NCI-H1048 (cell line): ENCODE data around the gene MUC3A.

Experiments used
- DNase-seq: peaks from one replicate; lab custom pipeline; 2025; lab: John Stamatoyannopoulos, UW

MUC3A gene

DNA sequence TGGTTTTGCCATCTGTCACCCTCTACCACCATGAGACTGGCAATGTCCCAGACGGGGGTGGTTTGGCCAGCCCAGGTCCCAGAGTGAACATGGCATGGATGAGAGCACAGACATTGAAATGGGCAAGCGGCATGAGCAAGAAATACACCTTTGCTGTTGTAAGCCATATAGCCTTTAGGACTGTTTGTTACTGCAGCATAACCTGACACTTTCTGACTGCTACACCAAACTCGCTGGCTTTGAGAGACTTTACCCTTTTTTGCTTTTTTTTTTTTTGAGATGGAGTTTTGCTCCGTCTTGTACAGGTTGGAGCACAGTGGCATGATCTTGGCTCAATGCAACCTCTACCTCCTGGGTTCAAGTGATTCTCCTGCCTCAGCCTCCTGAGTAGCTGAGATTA is 5.2 kb upstream of the MUC3A start:
- DNase-seq, result no peak

DNA sequence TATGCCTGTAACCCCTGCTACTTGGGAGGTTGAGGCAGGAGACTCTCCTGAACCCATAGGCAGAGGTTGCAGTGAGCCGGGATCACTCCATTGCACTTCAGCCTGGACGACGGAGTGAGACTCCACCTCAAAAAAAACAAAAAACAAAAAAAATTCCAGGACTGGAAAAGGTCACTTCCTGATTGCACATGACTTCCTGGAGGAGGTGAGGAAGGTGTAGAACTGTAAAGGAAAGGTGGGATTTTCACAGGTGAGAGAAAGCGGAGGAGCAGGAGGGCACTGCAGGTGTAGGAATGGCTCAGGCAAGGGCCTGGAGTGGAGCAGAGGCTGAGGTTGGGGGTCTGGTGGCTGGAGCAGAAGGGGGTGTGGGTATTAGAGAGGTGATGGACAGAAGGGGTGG is 3.2 kb upstream of the MUC3A start:
- no peak for DNase-seq

DNA sequence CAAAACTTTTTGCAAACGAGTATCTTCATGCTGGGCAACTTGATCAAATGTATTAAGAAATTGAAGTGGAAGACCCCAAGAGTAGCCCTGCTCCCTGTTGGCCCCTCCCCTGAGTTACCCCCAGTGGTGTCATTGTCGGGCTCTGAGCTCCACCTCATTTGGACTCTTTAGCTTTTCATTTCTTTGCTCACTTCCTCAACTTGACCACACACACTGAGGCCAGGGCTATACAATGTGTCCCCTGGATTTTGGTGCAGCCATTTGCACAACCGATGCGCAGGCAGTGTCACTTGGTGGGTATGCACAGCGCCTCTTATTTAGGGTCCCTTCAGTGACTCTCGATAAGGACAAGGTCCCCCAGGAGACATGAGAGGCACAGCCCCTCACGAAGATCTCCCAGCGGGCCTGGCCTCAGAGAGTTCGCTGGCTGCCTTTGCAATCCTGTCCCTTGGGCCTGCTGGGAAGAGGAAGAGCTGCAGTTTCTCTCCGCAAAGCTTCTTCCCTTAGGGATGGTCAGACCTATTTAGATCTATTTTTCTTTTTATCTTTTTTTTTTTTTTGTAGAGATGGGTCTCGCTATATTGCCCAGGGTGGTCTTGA is 2.5 kb upstream of the MUC3A start:
- DNase-seq, result no peak

DNA sequence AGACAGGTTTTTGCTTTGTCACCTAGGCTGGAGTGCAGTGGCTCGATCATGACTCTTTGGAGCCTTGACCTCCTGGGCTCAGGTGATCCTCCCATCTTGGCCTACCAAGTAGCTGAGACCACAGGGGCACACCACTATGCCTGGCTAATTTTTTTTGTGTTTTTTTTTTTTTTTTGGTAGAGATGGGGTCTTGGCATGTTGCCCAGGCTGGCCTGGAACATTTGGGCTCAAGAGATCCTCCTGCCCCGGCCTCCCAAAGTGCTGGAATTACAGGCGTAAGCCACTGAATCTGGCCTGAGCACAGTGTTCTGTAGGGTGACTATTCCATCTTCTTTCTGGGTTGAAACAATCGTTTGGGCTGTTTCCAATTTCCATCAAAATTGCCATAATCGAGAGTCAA is 1.5 kb upstream of the MUC3A start:
- no peak for DNase-seq

DNA sequence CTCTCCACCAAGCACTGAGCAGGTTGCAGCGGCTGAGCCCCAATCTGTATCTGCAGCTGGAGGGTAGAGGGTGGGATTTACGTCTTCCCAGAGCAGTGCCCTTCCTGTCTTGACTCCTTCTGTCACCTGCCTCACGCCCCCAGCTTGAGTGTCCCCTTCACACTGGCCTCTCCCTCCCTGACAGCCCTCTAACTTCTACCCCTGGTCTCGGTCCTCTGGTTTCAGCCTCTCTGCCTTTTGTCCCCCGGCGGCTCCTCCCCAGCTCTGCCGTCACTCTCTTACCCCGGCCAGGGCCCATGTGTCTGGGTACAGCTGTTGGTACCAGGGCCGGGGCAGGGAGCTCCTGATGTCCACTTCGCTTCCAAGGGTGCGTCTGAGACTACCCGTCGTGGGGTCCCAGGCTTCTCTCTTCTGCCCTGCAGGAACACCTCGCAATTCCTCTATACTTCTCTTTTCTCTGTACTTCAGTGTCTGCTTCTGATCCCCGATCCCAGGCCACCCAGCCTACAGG is 654 bp downstream of the MUC3A start:
- no peak for DNase-seq

DNA sequence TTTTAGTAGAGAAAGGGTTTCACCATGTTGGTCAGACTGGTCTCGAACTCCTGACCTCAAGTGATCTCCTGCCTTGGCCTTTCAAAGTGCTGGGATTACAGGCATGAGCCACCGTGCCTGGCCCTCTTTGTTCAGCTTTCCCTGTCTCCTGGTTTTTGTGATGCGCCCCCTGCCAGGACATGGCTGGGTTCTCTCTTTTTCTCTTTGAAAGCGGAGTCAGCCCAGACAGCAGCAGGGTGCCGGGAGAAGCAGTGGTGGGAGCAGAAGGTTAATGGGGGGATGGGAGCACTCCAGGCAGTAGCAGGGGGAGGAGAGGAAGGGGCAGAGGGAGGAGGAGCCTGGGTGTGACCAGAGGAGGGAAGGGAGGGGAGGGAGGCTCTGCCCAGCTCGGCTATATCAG is 1.8 kb downstream of the MUC3A start:
- no peak for DNase-seq

DNA sequence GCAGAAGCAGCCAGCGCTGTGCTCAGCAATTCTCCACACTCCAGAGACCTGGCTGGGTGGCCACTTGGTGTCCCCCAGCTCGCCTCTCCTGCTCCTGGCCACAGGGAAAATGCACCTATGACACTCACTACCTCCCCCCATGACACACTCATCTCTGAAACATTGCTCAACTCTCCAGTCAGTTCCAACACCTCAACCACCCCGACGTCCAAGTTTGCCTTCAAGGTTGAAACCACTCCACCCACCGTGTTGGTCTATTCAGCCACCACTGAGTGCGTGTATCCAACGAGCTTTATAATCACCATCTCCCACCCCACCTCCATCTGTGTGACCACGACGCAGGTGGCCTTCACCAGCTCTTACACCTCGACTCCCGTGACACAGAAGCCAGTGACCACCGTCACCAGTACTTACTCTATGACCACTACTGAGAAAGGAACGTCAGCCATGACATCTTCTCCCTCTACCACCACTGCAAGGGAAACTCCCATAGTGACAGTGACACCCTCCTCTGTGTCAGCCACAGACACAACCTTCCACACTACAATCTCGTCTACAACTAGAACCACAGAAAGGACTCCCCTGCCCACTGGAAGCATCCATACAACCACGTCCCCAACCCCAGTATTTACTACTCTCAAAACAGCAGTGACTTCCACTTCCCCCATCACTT is 2.7 kb downstream of the MUC3A start:
- DNase-seq, result no peak

DNA sequence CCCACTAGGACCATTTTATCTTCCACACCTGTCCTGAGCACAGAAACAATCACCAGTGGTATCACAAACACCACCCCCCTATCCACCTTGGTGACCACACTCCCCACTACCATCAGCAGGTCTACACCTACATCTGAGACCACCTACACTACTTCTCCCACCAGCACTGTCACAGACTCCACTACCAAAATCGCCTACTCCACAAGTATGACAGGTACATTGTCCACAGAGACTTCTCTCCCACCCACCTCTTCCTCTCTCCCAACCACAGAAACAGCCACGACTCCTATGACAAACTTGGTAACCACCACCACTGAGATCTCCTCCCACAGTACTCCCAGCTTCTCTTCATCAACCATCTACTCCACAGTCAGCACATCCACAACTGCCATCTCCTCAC is 3.3 kb downstream of the MUC3A start:
- DNase-seq, result no peak

DNA sequence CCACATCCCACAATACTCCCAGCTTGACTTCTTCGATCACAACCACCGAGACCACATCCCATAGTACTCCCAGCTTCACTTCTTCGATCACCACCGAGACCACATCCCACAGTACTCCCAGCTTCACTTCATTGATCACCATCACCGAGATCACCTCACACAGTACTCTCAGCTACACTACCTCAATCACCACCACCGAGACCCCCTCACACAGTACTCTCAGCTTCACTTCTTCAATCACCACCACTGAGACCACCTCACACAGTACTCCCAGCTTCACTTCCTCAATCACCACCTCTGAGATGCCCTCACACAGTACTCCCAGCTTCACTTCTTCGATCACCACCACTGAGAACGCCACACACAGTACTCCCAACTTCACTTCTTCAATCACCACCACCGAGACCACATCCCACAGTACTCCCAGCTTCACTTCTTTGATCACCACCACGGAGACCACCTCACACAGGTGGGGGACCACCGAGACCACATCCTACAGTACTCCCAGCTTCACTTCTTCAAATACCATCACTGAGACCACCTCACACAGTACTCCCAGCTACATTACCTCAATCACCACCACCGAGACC is 8.6 kb downstream of the MUC3A start:
- DNase-seq, result no peak

DNA sequence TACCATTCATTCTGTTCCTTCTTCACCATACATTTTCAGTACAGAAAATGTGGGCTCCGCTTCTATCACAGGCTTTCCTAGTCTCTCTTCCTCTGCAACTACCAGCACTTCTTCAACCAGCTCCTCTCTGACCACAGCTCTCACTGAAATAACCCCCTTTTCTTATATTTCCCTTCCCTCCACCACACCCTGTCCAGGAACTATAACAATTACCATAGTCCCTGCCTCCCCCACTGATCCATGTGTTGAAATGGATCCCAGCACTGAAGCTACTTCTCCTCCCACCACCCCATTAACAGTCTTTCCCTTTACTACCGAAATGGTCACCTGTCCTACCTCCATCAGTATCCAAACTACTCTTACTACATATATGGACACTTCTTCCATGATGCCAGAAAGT is 10.6 kb downstream of the MUC3A start:
- no peak for DNase-seq

DNA sequence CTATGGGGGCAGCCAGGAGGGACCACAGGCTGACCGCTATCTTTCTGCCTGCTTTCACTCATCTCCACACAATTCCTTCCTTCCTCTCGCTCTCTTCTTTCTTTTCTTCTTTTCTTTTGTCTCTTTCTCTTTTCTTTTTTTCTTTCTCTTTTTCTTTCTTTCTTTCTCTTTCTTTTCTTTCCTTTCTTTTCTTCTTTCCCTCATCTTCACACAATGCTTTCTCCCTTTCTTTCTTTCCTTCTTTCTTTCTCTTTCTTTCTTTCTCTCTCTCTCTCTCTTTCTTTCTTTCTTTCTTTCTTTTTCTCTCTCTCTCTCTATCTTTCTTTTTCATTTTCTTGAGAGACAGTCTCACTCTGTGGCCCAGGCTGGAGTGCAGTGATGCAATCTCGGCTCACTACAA is 13.2 kb downstream of the MUC3A start:
- no peak for DNase-seq

DNA sequence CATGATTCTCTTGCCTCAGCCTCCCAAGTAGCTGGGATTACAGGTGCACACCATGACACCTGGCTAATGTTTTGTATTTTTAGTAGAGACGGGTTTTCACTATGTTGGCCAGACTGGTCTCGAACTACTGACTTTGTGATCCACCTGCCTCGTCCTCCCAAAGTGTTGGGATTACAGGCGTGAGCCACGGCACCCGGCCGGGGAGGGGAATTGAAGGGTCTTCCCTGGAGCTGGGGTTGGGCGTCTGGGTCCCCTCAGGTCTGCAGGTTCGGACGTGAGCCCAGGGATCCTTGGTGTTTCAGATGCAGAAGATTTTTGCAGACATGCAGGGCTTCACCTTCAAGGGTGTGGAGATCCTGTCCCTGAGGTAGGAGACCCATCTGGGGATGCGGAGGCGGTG is 14.1 kb downstream of the MUC3A start:
- DNase-seq, result no peak

DNA sequence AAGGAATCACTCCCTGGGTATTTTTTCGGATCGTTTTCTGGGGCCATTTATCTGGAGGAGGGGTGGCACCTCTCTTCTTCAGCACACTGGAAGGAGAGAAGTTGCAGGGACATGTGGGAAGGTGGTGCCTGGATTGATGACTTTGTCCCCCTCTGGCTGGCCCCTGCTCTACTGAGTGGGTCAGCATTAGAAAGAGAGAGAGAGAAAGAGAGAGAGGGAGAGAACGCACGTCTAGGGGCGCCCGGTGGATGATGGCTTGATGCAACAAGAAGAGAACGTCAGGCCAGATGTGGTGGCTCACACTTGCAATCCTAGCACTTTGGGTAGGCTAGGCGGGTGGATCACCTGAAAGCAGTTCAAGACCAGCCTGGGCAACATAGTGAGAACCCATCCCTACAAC is 14.5 kb downstream of the MUC3A start:
- no peak for DNase-seq

DNA sequence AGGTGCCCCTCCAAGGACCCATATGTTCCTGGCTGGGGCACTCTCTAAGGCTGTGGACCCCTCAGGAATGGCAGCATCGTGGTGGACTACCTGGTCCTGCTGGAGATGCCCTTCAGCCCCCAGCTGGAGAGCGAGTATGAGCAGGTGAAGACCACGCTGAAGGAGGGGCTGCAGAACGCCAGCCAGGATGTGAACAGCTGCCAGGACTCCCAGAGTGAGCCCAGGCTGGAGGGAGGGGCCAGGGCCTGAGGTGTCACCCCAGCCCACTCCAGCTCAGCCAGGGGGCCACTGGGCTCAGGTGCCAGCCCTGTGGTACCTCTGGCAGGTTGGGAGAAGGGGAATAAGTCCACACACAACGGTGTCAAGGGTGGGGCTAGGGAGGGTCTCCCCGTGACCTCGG is 15.3 kb downstream of the MUC3A start:
- DNase-seq, result no peak

DNA sequence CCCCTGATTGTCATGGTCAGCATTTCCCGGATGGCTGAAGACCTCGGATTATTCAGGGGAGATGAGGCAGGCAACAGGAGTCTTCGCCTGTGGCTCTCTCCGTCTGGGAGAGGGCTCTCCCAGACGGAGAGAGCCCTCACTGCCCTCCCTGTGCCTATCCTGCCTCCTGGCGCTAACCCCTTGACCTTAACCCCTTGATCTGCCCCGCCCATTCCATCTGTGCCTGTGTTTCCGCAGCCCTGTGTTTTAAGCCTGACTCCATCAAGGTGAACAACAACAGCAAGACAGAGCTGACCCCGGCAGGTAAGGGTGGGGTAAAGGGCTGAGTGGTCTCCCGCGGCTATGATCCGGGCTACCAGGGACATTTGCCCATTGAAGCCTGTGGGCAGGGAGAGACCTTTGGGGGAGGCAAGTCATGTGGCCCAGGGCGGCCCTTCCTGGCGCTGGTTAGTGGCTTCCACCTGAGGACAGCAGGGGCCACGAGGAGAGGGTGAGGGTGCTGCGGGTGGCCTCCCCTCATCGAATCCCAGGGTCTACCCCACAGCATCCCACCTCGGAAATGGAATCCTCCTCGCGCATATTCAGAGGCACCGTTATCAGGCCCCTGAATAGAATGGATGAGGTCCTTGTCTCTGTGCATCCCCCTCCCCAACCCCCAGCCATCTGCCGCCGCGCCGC is 15.8 kb downstream of the MUC3A start:
- no peak for DNase-seq

DNA sequence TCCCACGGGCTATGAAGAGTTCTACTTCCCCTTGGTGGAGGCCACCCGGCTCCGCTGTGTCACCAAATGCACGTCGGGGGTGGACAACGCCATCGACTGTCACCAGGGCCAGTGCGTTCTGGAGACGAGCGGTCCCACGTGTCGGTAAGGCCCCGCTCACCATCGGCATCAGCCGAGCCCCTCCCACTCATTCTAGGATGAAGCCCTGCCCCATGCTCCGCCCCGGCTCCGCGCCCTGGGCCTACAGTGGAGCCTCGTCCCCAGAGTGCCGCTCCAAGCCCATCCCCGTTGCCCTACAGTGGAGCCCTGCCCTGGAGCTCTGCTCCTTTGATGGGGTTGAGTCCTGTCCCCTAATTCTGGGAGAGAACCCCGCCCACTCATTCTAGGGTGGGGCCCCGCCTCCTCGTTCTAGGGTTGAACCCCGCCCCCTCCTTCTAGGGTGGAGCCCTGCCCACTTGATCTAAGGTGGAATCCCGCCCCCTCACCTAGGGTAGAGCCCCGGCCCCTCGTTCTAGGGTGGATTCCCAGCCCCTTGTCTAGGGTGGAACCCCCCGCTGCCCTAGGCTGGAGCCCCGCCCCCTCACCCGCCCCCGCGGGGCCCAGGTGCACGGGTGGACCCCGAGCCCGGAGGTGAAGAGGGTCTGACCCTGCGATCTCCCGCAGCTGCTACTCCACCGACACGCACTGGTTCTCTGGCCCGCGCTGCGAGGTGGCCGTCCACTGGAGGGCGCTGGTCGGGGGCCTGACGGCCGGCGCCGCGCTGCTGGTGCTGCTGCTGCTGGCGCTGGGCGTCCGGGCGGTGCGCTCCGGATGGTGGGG is 16.6 kb downstream of the MUC3A start:
- DNase-seq, result no peak

DNA sequence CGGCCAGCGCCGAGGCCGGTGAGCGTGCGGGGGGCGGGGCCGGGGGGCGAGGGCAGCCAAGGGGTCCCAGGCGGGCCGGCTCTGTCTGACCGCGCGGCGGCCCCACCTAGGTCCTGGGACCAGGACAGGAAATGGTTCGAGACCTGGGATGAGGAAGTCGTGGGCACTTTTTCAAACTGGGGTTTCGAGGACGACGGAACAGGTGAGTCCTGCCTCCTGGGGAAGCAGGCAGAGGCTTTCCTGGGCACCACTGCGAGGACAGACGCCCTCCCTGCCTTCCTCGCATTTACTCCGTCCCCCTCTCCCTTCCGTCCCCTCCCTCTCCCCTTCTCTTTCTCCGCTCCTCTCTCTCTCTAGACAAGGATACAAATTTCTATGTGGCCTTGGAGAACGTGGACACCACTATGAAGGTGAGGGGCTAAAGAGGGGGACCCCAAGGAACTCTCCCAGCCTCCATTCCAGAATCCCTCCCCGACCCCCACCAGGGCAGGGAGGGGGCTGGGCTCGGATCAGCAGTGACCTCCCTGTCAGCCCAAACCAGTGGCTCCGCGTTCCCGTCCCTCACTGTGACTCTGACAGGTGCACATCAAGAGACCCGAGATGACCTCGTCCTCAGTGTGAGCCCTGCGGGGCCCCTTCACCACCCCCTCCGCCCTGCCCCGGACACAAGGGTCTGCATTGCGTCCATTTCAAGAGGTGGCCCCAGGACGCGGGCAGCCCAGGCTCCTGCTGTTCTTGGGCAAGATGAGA is 17.4 kb downstream of the MUC3A start:
- DNase-seq, result no peak

DNA sequence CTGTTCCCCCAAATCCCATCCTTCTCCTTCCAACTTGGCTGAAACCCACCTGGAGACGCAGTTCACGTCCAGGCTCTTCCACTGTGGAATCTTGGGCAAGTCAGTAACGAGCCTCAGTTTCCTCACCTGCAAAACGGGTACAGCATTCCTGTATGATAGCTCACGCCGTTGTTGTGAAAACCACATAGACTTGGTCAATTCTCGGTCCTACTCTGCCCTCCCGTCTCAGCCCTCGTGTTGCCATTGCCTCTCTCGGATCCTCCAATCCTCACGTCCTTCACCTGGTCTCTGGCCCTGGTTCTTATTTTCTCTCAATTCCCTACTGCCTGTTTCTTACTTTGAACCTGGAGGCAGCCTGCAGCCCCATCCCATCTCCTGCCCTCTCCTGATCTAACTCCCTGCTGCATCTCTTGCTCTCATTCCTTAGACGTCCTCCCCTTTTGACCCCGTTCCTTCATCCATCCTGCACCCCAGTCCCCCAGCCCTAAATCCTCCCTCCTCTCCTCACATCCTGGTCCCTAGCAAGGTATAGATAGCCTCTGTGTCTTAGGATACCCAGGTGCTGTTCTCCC is 18.0 kb downstream of the MUC3A start:
- no peak for DNase-seq

DNA sequence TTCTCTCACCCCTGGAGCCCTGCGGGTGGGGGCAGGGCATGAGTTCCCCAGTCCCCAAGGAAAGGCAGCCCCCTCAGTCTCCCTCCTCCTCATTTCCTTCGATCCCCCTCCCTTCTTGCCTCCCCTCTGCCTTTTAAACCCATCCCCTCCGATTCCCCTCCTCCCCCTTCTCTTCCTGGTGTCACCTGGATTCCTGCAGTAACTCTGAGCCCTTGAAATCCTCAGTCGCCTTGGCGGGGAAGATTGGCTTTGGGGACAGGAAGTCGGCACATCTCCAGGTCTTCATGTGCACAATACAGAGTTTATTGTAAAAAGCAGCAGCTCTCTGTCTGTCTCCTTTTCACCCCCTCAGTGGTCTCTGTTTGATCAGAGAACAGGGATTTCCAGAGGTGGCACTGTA is 18.7 kb downstream of the MUC3A start:
- no peak for DNase-seq

DNA sequence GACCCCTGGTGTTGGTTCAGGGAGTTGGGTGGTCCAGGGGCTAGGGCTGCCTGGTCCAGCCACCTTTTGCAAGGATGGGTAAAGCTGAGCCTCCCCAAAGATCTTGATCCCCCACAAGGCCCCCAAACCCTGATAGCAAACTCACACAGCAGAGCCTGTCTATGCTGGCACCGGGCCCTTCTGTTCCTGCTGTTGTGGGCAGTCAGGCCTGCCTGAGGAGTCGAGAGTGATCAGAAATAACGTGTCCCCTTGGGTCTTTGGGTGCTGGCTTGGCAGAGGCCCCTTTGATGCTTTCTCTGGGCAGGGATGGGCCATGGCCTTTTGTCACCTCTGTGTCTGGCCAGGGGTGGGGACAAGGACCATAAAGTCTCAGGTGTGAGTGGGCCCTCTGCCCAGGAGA is 19.3 kb downstream of the MUC3A start:
- no peak for DNase-seq

DNA sequence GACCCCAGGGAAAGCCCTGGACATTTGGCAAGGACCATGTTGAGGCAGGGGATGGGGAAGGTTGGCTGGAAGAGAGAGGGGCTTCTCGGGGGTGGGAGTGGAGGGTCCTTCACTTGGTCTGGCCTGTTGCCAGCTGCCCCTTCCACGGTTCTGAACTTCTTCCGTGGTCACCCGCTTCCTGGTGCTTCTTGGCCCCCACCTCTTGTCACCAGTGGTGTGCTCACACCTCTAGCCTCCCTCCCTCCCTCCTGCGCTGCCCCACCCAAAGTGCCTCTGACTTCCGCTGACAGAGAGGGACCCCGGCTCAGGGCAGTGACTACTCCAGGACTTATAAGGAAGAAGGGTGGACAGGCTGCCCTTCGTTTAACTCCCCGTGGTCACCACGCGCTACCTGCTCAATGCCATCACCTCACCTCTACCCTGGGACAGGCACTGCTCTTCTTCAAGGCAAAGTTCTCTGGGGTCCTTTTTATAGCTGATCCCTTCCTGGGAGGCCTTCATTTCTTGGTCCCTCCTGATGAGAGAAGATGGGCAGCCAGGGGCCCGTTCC is 19.8 kb downstream of the MUC3A start, which contains the start of gene MUC12:
MUC12 (plus strand) TSS at position 500 of the 550 bp plus-strand sequence. CDS start 58 bp downstream, outside the sequence.
- DNase-seq, result no peak
